Measurements from ENCODE around the gene NCBP3.
"Not testable (repeated sequence)": the region's sequence is repeated elsewhere in the genome, so short reads cannot be mapped to it uniquely, and the experiment has no call there.

DNA sequence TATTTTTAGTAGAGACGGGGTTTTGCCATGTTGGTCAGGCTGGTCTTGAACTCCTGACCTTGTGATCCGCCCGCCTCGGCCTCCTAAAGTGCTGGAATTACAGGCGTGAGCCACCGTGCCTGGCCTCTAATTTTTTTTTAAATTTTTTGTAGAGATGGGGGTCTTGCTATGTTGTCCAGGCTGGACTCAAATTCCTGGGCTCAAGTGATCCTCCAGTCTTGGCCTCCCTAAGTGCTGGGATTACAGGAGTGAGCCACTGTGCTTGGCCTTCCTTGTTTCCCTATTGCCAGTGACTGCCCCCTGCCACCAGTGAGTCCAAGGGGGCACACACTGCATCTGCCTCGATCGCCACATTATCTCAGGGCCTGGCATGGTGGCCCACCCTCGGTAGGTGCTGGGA, 51.9 kb downstream of the NCBP3 start:
- TF ChIP-seq, protein P1, sequence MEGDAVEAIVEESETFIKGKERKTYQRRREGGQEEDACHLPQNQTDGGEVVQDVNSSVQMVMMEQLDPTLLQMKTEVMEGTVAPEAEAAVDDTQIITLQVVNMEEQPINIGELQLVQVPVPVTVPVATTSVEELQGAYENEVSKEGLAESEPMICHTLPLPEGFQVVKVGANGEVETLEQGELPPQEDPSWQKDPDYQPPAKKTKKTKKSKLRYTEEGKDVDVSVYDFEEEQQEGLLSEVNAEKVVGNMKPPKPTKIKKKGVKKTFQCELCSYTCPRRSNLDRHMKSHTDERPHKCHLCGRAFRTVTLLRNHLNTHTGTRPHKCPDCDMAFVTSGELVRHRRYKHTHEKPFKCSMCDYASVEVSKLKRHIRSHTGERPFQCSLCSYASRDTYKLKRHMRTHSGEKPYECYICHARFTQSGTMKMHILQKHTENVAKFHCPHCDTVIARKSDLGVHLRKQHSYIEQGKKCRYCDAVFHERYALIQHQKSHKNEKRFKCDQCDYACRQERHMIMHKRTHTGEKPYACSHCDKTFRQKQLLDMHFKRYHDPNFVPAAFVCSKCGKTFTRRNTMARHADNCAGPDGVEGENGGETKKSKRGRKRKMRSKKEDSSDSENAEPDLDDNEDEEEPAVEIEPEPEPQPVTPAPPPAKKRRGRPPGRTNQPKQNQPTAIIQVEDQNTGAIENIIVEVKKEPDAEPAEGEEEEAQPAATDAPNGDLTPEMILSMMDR (IDR thresholded peaks at IDR 0.05; ENCODE audit: low read length): not testable (repeated sequence)
- TF ChIP-seq EZH2 (IDR thresholded peaks at IDR 0.05; ENCODE audit: borderline replicate concordance, low read length): not testable (repeated sequence)

Measured in OCI-LY1 (cell line).